ENCODE data around the gene PTRHD1. TPM values are rescaled to one million over a fixed set of nuclear protein-coding genes. Genes with fewer than 3 reads are reported as not detected.

Gene PTRHD1
- total RNA-seq, 2 experiments from 2014 or later: 21.7 to 23.5 TPM

- H3K4me1 Mint-ChIP-seq (ENCODE audit: low read depth): peaks cover 4% of the 10 kb centered on the region
- peaks cover 6% of the 10 kb centered on the region for H3K36me3 Mint-ChIP-seq (ENCODE audit: low read depth)
- intact Hi-C loops (cut with micrococcal nuclease): no loop called here
- no peaks in the 10 kb centered on the region for H3K9me3 Mint-ChIP-seq
- H3K27me3 Mint-ChIP-seq (ENCODE audit: low read depth): no peaks in the 10 kb centered on the region
- CTCF ChIA-PET: interaction anchor here (1.2 kb wide), 1 partner anchor 11 kb away, joined by 3 read pairs; no protein-coding TSS in a partner anchor
- H3K27ac Mint-ChIP-seq: no peak overlapping the region
- DNase-seq: no peak
- H3K4me3 Mint-ChIP-seq: no peak overlapping the region
These were observed 29.3 kb downstream of the PTRHD1 start for GRCh38 chr2:24763843-24764242.

- Mint-ChIP-seq H3K9me3 (no peaks in the 10 kb centered on the region), H3K36me3 (ENCODE audit: low read depth) (peaks cover 7% of the 10 kb centered on the region), H3K27ac (no peak overlapping the region), H3K4me3 (no peak overlapping the region), H3K27me3 (ENCODE audit: low read depth) (no peaks in the 10 kb centered on the region), H3K4me1 (ENCODE audit: low read depth) (peaks cover 4% of the 10 kb centered on the region)
- intact Hi-C loops (cut with micrococcal nuclease): no loop called here
- no peak for DNase-seq
- CTCF ChIA-PET: interaction anchor here (0.9 kb wide), 1 partner anchor 12 kb away, joined by 3 read pairs; no protein-coding TSS in a partner anchor
These were observed 30.7 kb downstream of the PTRHD1 start for GRCh38 chr2:24762518-24762917.

- Mint-ChIP-seq H3K36me3 (ENCODE audit: low read depth) (peaks cover 7% of the 10 kb centered on the region), H3K27ac (no peak overlapping the region), H3K4me1 (ENCODE audit: low read depth) (peaks cover 4% of the 10 kb centered on the region), H3K9me3 (no peaks in the 10 kb centered on the region), H3K4me3 (no peak overlapping the region), H3K27me3 (ENCODE audit: low read depth) (no peaks in the 10 kb centered on the region)
- no peak for DNase-seq
- intact Hi-C loops (cut with micrococcal nuclease): no loop called here
- CTCF ChIA-PET: interaction anchor here (0.9 kb wide), 1 partner anchor 12 kb away, joined by 3 read pairs; no protein-coding TSS in a partner anchor
These were observed 31.3 kb downstream of the PTRHD1 start for GRCh38 chr2:24761866-24762265.

- no peaks in the 10 kb centered on the region for H3K27me3 Mint-ChIP-seq (ENCODE audit: low read depth)
- H3K27ac Mint-ChIP-seq: no peak overlapping the region
- no peaks in the 10 kb centered on the region for H3K9me3 Mint-ChIP-seq
- H3K36me3 Mint-ChIP-seq (ENCODE audit: low read depth): peaks cover 7% of the 10 kb centered on the region
- no peak overlapping the region for H3K4me3 Mint-ChIP-seq
- no peak for DNase-seq
- no peaks in the 10 kb centered on the region for H3K4me1 Mint-ChIP-seq (ENCODE audit: low read depth)
- intact Hi-C loops (cut with micrococcal nuclease): no loop called here
- CTCF ChIA-PET: no interaction called here
These were observed 36.4 kb downstream of the PTRHD1 start for GRCh38 chr2:24756789-24757188.

- Mint-ChIP-seq H3K4me3 (no peak overlapping the region), H3K9me3 (no peaks in the 10 kb centered on the region), H3K27me3 (ENCODE audit: low read depth) (no peaks in the 10 kb centered on the region), H3K4me1 (ENCODE audit: low read depth) (no peaks in the 10 kb centered on the region), H3K27ac (no peak overlapping the region), H3K36me3 (ENCODE audit: low read depth) (peaks cover 5% of the 10 kb centered on the region)
- DNase-seq: no peak
- CTCF ChIA-PET: no interaction called here
- intact Hi-C loops (cut with micrococcal nuclease): no loop called here
These were observed 38.0 kb downstream of the PTRHD1 start for GRCh38 chr2:24754985-24755705.

GRCh38 chr2:24749069-24749691 is 44.0 kb downstream of the PTRHD1 start:
- Mint-ChIP-seq H3K4me1 (ENCODE audit: low read depth) (peaks cover under 1% of the 10 kb centered on the region), H3K27me3 (ENCODE audit: low read depth) (no peaks in the 10 kb centered on the region), H3K4me3 (no peak overlapping the region), H3K36me3 (ENCODE audit: low read depth) (no peaks in the 10 kb centered on the region), H3K9me3 (no peaks in the 10 kb centered on the region), H3K27ac (no peak overlapping the region)
- CTCF ChIA-PET: no interaction called here
- no peak for DNase-seq
- intact Hi-C loops (cut with micrococcal nuclease): no loop called here

GRCh38 chr2:24747299-24747698 is 45.9 kb downstream of the PTRHD1 start:
- no peaks in the 10 kb centered on the region for H3K27me3 Mint-ChIP-seq (ENCODE audit: low read depth)
- no peak overlapping the region for H3K27ac Mint-ChIP-seq
- H3K4me1 Mint-ChIP-seq (ENCODE audit: low read depth): peaks cover 13% of the 10 kb centered on the region
- H3K4me3 Mint-ChIP-seq: no peak overlapping the region
- CTCF ChIA-PET: no interaction called here
- DNase-seq: no peak
- no peaks in the 10 kb centered on the region for H3K9me3 Mint-ChIP-seq
- intact Hi-C loops (cut with micrococcal nuclease): no loop called here
- peaks cover 3% of the 10 kb centered on the region for H3K36me3 Mint-ChIP-seq (ENCODE audit: low read depth)

- CTCF ChIA-PET: interaction anchor here (1.0 to 1.2 kb wide), 2 partner anchors 26 to 82 kb away, joined by 3 to 4 read pairs; no protein-coding TSS in a partner anchor
- DNase-seq: no peak
- H3K27me3 Mint-ChIP-seq (ENCODE audit: low read depth): no peaks in the 10 kb centered on the region
- H3K36me3 Mint-ChIP-seq (ENCODE audit: low read depth): peaks cover 5% of the 10 kb centered on the region
- no peak overlapping the region for H3K27ac Mint-ChIP-seq
- H3K4me1 Mint-ChIP-seq (ENCODE audit: low read depth): peaks cover 13% of the 10 kb centered on the region
- no peaks in the 10 kb centered on the region for H3K9me3 Mint-ChIP-seq
- H3K4me3 Mint-ChIP-seq: no peak overlapping the region
- intact Hi-C loops (cut with micrococcal nuclease): no loop called here
These were observed 47.4 kb downstream of the PTRHD1 start for GRCh38 chr2:24745825-24746224.

GRCh38 chr2:24744356-24744755 is 48.8 kb downstream of the PTRHD1 start:
- peaks cover 13% of the 10 kb centered on the region for H3K4me1 Mint-ChIP-seq (ENCODE audit: low read depth)
- no peak overlapping the region for H3K4me3 Mint-ChIP-seq
- peaks cover 8% of the 10 kb centered on the region for H3K36me3 Mint-ChIP-seq (ENCODE audit: low read depth)
- no peaks in the 10 kb centered on the region for H3K9me3 Mint-ChIP-seq
- no peak overlapping the region for H3K27ac Mint-ChIP-seq
- no peaks in the 10 kb centered on the region for H3K27me3 Mint-ChIP-seq (ENCODE audit: low read depth)
- CTCF ChIA-PET: no interaction called here
- intact Hi-C loops (cut with micrococcal nuclease): no loop called here
- DNase-seq: no peak

- peaks cover 8% of the 10 kb centered on the region for H3K36me3 Mint-ChIP-seq (ENCODE audit: low read depth)
- intact Hi-C loops (cut with micrococcal nuclease): no loop called here
- H3K27ac Mint-ChIP-seq: no peak overlapping the region
- H3K4me3 Mint-ChIP-seq: no peak overlapping the region
- peaks cover 13% of the 10 kb centered on the region for H3K4me1 Mint-ChIP-seq (ENCODE audit: low read depth)
- CTCF ChIA-PET: no interaction called here
- no peaks in the 10 kb centered on the region for H3K27me3 Mint-ChIP-seq (ENCODE audit: low read depth)
- DNase-seq: no peak
- no peaks in the 10 kb centered on the region for H3K9me3 Mint-ChIP-seq
These were observed 49.3 kb downstream of the PTRHD1 start for GRCh38 chr2:24743924-24744323.

- Mint-ChIP-seq H3K36me3 (ENCODE audit: low read depth) (peaks cover 8% of the 10 kb centered on the region), H3K27ac (no peak overlapping the region), H3K27me3 (ENCODE audit: low read depth) (no peaks in the 10 kb centered on the region), H3K9me3 (no peaks in the 10 kb centered on the region), H3K4me1 (ENCODE audit: low read depth) (peaks cover 13% of the 10 kb centered on the region), H3K4me3 (no peak overlapping the region)
- no peak for DNase-seq
- intact Hi-C loops (cut with micrococcal nuclease): no loop called here
- CTCF ChIA-PET: no interaction called here
These were observed 50.5 kb downstream of the PTRHD1 start for GRCh38 chr2:24742730-24743129.

- CTCF ChIA-PET: interaction anchor here (0.6 to 1.2 kb wide), 2 partner anchors 79 to 318 kb away, joined by 3 read pairs; no protein-coding TSS in a partner anchor
- Mint-ChIP-seq H3K4me3 (no peak overlapping the region), H3K4me1 (ENCODE audit: low read depth) (peaks cover 13% of the 10 kb centered on the region), H3K27ac (no peak overlapping the region), H3K9me3 (no peaks in the 10 kb centered on the region), H3K36me3 (ENCODE audit: low read depth) (peaks cover 8% of the 10 kb centered on the region), H3K27me3 (ENCODE audit: low read depth) (no peaks in the 10 kb centered on the region)
- no peak for DNase-seq
- intact Hi-C loops (cut with micrococcal nuclease): no loop called here
These were observed 53.0 kb downstream of the PTRHD1 start for GRCh38 chr2:24740142-24740541.

Data from activated naive CD4-positive, alpha-beta T cell treated with anti-CD3 and anti-CD28 coated beads for 36 hours (primary cell).